Mesothelial cell of epicardium (in vitro differentiated cells): ENCODE measurements around the gene LTB4R2. TPM values are rescaled to one million over a fixed set of nuclear protein-coding genes. Genes with fewer than 3 reads are reported as not detected.

Source experiments
- DNase-seq, 2 experiments: peaks; one replicate each; pipeline ENCODE4 v3.0.0; 2021; ENCODE audit warnings: low spot score in 2 of 2; ENCODE audit not compliant: unreplicated experiment in 2 of 2
- H3K27ac Mint-ChIP-seq: 2 replicates; pipeline ENCODE4 v1.8.0; 2021; ENCODE audit warnings: mixed read lengths
- H3K27me3 Mint-ChIP-seq: 2 replicates; pipeline ENCODE4 v1.8.0; 2021; ENCODE audit warnings: low read depth, mixed read lengths
- H3K36me3 Mint-ChIP-seq: 2 replicates; pipeline ENCODE4 v1.8.0; 2021; ENCODE audit warnings: mixed read lengths
- H3K4me1 Mint-ChIP-seq: 2 replicates; pipeline ENCODE4 v1.8.0; 2021; ENCODE audit warnings: mixed read lengths
- H3K4me3 Mint-ChIP-seq: 2 replicates; pipeline ENCODE4 v1.8.0; 2021; ENCODE audit warnings: mild to moderate bottlenecking, moderate library complexity, mixed read lengths
- H3K9me3 Mint-ChIP-seq: 2 replicates; pipeline ENCODE4 v1.8.0; 2021; ENCODE audit warnings: mixed read lengths
- total RNA-seq: library from RNA; stranded (reverse); gene quantifications from 3 replicates; pipeline ENCODE4 v1.2.1, GENCODE V29; 2021
- TF ChIP-seq, protein P1 (sequence below): fragments of 200-600 bp; sonication (generic); IDR thresholded peaks from one replicate; pipeline ENCODE4 v1.5.0; 2021; ENCODE audit warnings: antibody characterized with exemption; ENCODE audit not compliant: unreplicated experiment

Gene LTB4R2
- total RNA-seq, 1 donor from 2014 or later, result 14.9 TPM

DNA sequence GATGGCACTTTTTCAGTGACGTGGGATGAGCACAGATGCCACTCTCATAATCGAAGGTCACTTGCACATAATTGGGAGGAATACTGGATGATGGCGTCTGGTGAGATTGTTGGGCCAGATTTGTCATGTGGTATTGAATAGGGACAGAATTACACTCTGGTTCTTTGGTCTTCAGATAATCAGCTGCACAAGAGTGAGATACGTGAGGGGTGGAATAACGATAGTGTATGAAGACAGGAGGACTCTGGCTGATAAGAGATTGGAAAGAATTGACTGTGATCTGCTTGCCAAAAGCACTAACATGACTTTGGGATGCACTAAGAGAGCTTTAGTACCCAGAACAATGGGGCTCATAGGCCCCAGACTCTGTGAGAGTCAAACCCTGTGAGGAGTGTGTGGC, 31.5 kb upstream of the LTB4R2 start:
- H3K36me3 Mint-ChIP-seq, result no peaks in the 10 kb centered on the region
- H3K27me3 Mint-ChIP-seq, result no peaks in the 10 kb centered on the region
- TF ChIP-seq, protein P1, sequence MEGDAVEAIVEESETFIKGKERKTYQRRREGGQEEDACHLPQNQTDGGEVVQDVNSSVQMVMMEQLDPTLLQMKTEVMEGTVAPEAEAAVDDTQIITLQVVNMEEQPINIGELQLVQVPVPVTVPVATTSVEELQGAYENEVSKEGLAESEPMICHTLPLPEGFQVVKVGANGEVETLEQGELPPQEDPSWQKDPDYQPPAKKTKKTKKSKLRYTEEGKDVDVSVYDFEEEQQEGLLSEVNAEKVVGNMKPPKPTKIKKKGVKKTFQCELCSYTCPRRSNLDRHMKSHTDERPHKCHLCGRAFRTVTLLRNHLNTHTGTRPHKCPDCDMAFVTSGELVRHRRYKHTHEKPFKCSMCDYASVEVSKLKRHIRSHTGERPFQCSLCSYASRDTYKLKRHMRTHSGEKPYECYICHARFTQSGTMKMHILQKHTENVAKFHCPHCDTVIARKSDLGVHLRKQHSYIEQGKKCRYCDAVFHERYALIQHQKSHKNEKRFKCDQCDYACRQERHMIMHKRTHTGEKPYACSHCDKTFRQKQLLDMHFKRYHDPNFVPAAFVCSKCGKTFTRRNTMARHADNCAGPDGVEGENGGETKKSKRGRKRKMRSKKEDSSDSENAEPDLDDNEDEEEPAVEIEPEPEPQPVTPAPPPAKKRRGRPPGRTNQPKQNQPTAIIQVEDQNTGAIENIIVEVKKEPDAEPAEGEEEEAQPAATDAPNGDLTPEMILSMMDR, result no peak
- H3K4me1 Mint-ChIP-seq, result peaks cover 13% of the 10 kb centered on the region
- no peak overlapping the region for H3K27ac Mint-ChIP-seq
- H3K9me3 Mint-ChIP-seq, result no peaks in the 10 kb centered on the region
- H3K4me3 Mint-ChIP-seq, result no peak overlapping the region
- DNase-seq, result no peak

DNA sequence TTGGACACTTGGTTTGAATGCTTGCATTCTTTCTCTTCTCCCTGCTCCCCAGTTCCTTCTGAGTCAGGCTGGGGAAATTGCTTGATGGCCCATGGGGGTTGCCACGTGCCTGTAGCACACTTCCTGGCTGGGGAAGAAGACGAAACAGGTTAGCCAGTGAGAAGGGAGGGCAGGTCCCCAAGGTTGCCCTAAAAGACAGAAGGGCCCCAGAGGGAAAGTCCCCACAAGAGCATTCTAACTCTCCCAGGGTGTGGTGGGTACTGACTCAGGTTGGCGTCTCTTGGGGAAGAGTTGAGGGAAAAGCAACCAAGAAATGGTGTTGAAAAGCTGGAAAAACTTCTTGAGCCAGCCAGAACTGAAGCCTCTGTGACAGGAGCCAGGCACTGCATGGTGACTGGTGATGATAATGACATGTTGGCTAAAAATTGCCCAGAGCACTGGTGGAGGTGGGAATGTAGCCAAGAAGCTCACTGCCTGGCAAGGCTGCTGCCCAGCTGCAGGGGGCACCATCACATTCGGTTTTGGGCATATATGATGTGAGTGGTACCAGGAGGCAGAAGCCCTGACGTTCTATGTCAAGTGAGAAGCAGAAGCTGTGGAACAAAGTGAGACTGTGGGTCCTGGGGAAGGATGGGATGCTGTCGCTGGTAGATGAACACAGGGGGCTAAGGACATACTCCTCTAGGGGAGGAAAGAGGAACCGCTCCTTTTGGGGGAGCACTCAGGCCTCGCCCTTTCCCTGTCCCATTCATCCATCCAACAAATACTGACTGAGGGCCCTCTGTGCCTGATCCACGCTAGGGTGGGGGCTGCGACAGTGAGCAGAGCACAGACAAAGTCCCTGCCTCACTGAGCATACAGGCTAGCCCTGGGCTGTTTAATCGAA, 30.4 kb upstream of the LTB4R2 start:
- Mint-ChIP-seq H3K27me3 (no peaks in the 10 kb centered on the region), H3K4me3 (no peak overlapping the region), H3K36me3 (no peaks in the 10 kb centered on the region), H3K4me1 (peaks cover 12% of the 10 kb centered on the region), H3K9me3 (no peaks in the 10 kb centered on the region), H3K27ac (no peak overlapping the region)
- DNase-seq, result no peak
- TF ChIP-seq, protein P1, result no peak

DNA sequence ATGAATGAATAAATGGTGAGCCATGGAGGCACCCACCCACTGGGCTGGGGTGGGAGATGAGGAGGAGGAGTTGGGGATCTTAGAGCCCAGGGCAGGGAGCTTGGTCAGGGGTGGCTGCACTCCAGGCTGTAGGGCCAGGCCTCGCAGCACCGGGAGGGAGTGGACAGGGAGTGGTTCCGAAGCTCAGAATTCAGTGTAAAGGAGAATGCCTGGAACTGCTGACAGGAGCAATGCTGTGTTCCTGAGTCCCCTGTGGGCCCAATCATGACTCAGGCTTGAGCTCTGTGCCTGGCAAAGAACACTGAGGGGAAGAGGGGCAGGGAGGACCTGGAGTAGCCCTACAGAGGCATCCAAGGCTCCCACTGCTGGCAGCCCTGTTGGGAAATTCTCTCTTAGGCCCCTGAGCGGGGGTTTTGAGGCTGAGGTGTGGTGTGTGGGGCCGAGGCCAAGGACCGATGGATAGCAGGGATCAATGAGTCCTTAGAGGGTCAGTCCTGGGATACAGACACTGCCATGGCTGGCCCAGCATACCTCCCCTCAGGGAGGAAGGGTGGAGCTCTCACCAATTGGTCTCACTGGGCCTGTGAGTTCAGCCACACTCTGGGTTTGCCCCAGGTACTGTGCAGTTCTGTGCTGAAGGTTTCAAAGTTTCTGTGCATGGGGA, 29.0 kb upstream of the LTB4R2 start:
- Mint-ChIP-seq H3K27me3 (no peaks in the 10 kb centered on the region), H3K4me1 (peaks cover 22% of the 10 kb centered on the region), H3K4me3 (no peak overlapping the region), H3K36me3 (no peaks in the 10 kb centered on the region), H3K27ac (no peak overlapping the region), H3K9me3 (no peaks in the 10 kb centered on the region)
- no peak for DNase-seq
- TF ChIP-seq, protein P1, result no peak

DNA sequence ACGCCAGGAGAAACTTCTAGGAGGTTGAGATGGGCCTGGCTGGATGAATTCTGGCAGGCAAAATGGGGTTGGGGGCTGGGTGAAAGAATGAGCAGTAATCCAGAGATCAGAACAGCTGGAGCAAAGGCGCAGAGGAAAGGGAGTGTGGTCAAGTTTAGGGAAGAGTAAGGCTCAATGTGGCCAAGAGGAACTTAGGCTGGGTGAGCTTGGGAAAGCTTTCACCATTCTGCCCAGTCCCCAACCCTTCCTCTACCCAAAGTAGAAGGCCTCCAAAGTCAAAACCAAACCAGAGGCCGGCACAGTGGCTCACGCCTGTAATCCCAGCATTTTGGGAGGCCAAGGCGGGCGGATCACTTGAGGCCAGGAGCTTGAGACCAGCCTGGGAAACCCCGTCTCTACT, 28.3 kb upstream of the LTB4R2 start:
- Mint-ChIP-seq H3K4me1 (peaks cover 26% of the 10 kb centered on the region), H3K27me3 (no peaks in the 10 kb centered on the region), H3K27ac (no peak overlapping the region), H3K36me3 (no peaks in the 10 kb centered on the region), H3K9me3 (no peaks in the 10 kb centered on the region), H3K4me3 (no peak overlapping the region)
- no peak for DNase-seq
- TF ChIP-seq, protein P1, result no peak

DNA sequence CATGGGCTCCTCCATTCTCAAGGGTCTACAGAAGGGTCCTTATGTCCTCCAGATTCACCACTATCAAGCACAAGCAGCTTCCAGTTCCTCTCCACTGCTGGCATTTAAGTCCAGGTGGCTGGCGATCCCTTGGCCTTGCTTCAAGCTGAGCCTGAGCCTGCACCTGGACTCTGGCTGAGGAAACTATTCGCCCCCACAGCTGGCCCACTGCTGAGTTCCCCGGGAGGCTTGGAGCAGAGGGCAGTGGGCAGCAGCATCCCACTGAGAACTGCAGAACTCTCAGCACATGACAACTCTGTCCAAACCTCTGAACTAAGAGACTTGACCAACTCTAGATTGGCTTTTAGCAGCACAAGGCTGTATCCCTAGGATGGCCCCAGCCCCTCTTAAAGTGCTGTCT, 27.2 kb upstream of the LTB4R2 start:
- H3K9me3 Mint-ChIP-seq, result no peaks in the 10 kb centered on the region
- peaks cover 26% of the 10 kb centered on the region for H3K4me1 Mint-ChIP-seq
- TF ChIP-seq, protein P1, result no peak
- no peak overlapping the region for H3K27ac Mint-ChIP-seq
- no peaks in the 10 kb centered on the region for H3K36me3 Mint-ChIP-seq
- no peak overlapping the region for H3K4me3 Mint-ChIP-seq
- no peak for DNase-seq
- H3K27me3 Mint-ChIP-seq, result no peaks in the 10 kb centered on the region
